Stomach (tissue), 4 donors: Measurements from ENCODE around the gene GOLGA6A.
"Not testable (repeated sequence)": the region's sequence is repeated elsewhere in the genome, so short reads cannot be mapped to it uniquely, and the experiment has no call there.

Experiments
- EP300 ChIP-seq: sonication (generic); formaldehyde crosslinking; IDR thresholded peaks from one replicate; pipeline ENCODE4 v1.6.1; 2017; ENCODE audit warnings: antibody characterized with exemption
- TF ChIP-seq, protein P1 (sequence below), 7 experiments: fragments of 450-650 bp in 4 of 7; fragments of 200-600 bp in 3 of 7; sonication (generic) in 3 of 7; IDR thresholded peaks; one replicate each; pipeline ENCODE4 v1.5.1; 2016 to 2019; ENCODE audit warnings: antibody characterized with exemption in 7 of 7, control low read depth in 2 of 7, mild to moderate bottlenecking in 1 of 7

DNA sequence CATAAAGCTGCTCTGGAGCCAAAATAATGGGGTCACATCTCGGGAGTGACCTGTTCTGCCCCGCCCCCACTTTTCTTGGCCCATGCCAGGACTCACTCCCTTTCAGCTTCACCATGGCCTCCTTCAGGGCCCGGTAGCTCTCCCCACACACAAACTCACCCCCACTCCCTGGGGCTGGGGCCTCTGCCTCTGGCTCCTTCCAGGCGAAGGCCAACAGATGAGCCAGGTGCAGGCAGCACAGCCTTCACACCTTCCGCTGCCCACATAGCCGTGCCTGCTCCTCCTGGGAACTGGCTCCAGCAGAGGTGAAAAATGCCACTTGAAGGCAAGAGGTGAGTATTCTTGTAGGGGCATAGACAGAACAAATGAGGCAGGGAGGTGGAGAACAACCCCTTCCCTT, 10.7 kb downstream of the GOLGA6A start:
- TF ChIP-seq, protein P1, sequence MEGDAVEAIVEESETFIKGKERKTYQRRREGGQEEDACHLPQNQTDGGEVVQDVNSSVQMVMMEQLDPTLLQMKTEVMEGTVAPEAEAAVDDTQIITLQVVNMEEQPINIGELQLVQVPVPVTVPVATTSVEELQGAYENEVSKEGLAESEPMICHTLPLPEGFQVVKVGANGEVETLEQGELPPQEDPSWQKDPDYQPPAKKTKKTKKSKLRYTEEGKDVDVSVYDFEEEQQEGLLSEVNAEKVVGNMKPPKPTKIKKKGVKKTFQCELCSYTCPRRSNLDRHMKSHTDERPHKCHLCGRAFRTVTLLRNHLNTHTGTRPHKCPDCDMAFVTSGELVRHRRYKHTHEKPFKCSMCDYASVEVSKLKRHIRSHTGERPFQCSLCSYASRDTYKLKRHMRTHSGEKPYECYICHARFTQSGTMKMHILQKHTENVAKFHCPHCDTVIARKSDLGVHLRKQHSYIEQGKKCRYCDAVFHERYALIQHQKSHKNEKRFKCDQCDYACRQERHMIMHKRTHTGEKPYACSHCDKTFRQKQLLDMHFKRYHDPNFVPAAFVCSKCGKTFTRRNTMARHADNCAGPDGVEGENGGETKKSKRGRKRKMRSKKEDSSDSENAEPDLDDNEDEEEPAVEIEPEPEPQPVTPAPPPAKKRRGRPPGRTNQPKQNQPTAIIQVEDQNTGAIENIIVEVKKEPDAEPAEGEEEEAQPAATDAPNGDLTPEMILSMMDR (IDR thresholded peaks at IDR 0.05), result not testable (repeated sequence)
- TF ChIP-seq EP300, result not testable (repeated sequence)
